HEK293 (cell line): ENCODE results near the gene KLHL30.

ENCODE experiments used
- CTCF ChIA-PET: fragments of 350-600 bp; formaldehyde crosslinking; extraction: SDS; loops from one replicate; lab custom pipeline; 2021; ENCODE audit warnings: antibody characterized with exemption; lab: Yijun Ruan, JAX
- POLR2A ChIA-PET: fragments of 300-600 bp; formaldehyde crosslinking; extraction: SDS; loops from one replicate; lab custom pipeline; 2020; ENCODE audit warnings: antibody characterized with exemption, inconsistent platforms; lab: Yijun Ruan, JAX
- H3K27ac ChIP-seq: fragments of 200-500 bp; sonication (Bioruptor generic); 2 replicates; pipeline ENCODE4 v1.5.1; 2014; ENCODE audit warnings: low read depth, low read length, control low read depth, inconsistent platforms; ENCODE audit errors: extremely low read depth
- H3K36me3 ChIP-seq, 2 experiments: fragments of 200-500 bp in 1 of 2; sonication (Bioruptor generic) in 1 of 2; 1 replicate in 1 of 2; 2 replicates in 1 of 2; pipeline ENCODE4 v1.5.1; 2014 to 2017; ENCODE audit warnings: inconsistent platforms in 2 of 2, low read length in 2 of 2; ENCODE audit not compliant: control insufficient read depth in 2 of 2, insufficient read depth in 1 of 2
- H3K4me1 ChIP-seq: fragments of 200-500 bp; sonication (Bioruptor generic); 2 replicates; pipeline ENCODE4 v1.5.1; 2014; ENCODE audit warnings: mild to moderate bottlenecking, low read length, inconsistent platforms; ENCODE audit not compliant: control insufficient read depth, insufficient read depth
- H3K4me3 ChIP-seq: 2 replicates; pipeline ENCODE4 v1.5.1; 2011; ENCODE audit warnings: low read depth, mild to moderate bottlenecking, control low read depth, low read length, moderate library complexity
- H3K9me3 ChIP-seq: fragments of 200-500 bp; sonication (Bioruptor generic); 2 replicates; pipeline ENCODE4 v1.5.1; 2014; ENCODE audit warnings: low read depth, low read length, inconsistent platforms; ENCODE audit not compliant: control insufficient read depth, insufficient read depth
- FEZF1 ChIP-seq: fragments of 450-650 bp; formaldehyde crosslinking; IDR thresholded peaks from 2 replicates; pipeline ENCODE4 v1.5.1; 2016; ENCODE audit warnings: missing biosample characterization, missing genetic modification characterization
- GLIS1 ChIP-seq: fragments of 450-650 bp; formaldehyde crosslinking; IDR thresholded peaks from 2 replicates; pipeline ENCODE4 v1.5.1; 2016; ENCODE audit warnings: missing biosample characterization, missing genetic modification characterization
- RBAK ChIP-seq: fragments of 450-650 bp; formaldehyde crosslinking; IDR thresholded peaks from 2 replicates; pipeline ENCODE4 v1.5.1; 2016; ENCODE audit warnings: missing biosample characterization, missing genetic modification characterization
- SP7 ChIP-seq: fragments of 450-650 bp; formaldehyde crosslinking; IDR thresholded peaks from 2 replicates; pipeline ENCODE4 v1.5.1; 2016; ENCODE audit warnings: missing biosample characterization, missing genetic modification characterization
- ZBTB11 ChIP-seq: fragments of 450-650 bp; formaldehyde crosslinking; conservative IDR thresholded peaks from 2 replicates; pipeline ENCODE4 v1.5.1; 2016; ENCODE audit warnings: low read depth, missing biosample characterization, missing genetic modification characterization
- ZBTB26 ChIP-seq: fragments of 450-650 bp; formaldehyde crosslinking; optimal IDR thresholded peaks from 2 replicates; pipeline ENCODE3; 2016; ENCODE audit warnings: missing biosample characterization, mild to moderate bottlenecking, missing genetic modification characterization
- ZBTB49 ChIP-seq: fragments of 450-650 bp; formaldehyde crosslinking; IDR thresholded peaks from 2 replicates; pipeline ENCODE4 v1.5.1; 2016; ENCODE audit warnings: missing biosample characterization, missing genetic modification characterization, low read depth
- ZFP69B ChIP-seq: fragments of 450-650 bp; formaldehyde crosslinking; IDR thresholded peaks from 2 replicates; pipeline ENCODE4 v1.5.1; 2016; ENCODE audit warnings: missing biosample characterization, missing genetic modification characterization
- ZNF114 ChIP-seq: fragments of 450-650 bp; formaldehyde crosslinking; IDR thresholded peaks from 2 replicates; pipeline ENCODE4 v1.5.0; 2017; ENCODE audit warnings: missing biosample characterization, missing genetic modification characterization
- ZNF121 ChIP-seq: fragments of 450-650 bp; formaldehyde crosslinking; IDR thresholded peaks from 2 replicates; pipeline ENCODE4 v1.5.1; 2016; ENCODE audit warnings: missing biosample characterization, missing genetic modification characterization
- ZNF133 ChIP-seq: fragments of 450-650 bp; formaldehyde crosslinking; IDR thresholded peaks from 2 replicates; pipeline ENCODE4 v1.5.1; 2016; ENCODE audit warnings: missing biosample characterization, missing genetic modification characterization
- ZNF157 ChIP-seq: fragments of 450-650 bp; formaldehyde crosslinking; IDR thresholded peaks from 2 replicates; pipeline ENCODE4 v1.5.1; 2016; ENCODE audit warnings: missing biosample characterization, missing genetic modification characterization
- ZNF184 ChIP-seq: fragments of 450-650 bp; IDR thresholded peaks from 2 replicates; pipeline ENCODE4 v1.5.1; 2018; ENCODE audit warnings: missing biosample characterization, mild to moderate bottlenecking, missing genetic modification characterization
- ZNF311 ChIP-seq: fragments of 450-650 bp; formaldehyde crosslinking; IDR thresholded peaks from 2 replicates; pipeline ENCODE4 v1.5.1; 2017; ENCODE audit warnings: missing biosample characterization, missing genetic modification characterization, borderline replicate concordance
- ZNF362 ChIP-seq: fragments of 450-650 bp; formaldehyde crosslinking; IDR thresholded peaks from 2 replicates; pipeline ENCODE4 v1.5.1; 2016; ENCODE audit warnings: missing biosample characterization, missing genetic modification characterization
- ZNF37A ChIP-seq: fragments of 450-650 bp; IDR thresholded peaks from 2 replicates; pipeline ENCODE4 v1.5.1; 2018; ENCODE audit warnings: missing biosample characterization, missing genetic modification characterization
- ZNF426 ChIP-seq: fragments of 450-650 bp; formaldehyde crosslinking; IDR thresholded peaks from 2 replicates; pipeline ENCODE4 v1.5.1; 2017; ENCODE audit warnings: missing biosample characterization, missing genetic modification characterization, mild to moderate bottlenecking, inconsistent platforms, moderate library complexity
- ZNF558 ChIP-seq: fragments of 450-650 bp; formaldehyde crosslinking; IDR thresholded peaks from 2 replicates; pipeline ENCODE4 v1.5.1; 2016; ENCODE audit warnings: missing biosample characterization, missing genetic modification characterization
- ZNF629 ChIP-seq: fragments of 450-650 bp; formaldehyde crosslinking; IDR thresholded peaks from 2 replicates; pipeline ENCODE4 v1.5.1; 2017; ENCODE audit warnings: missing biosample characterization, missing genetic modification characterization
- ZNF654 ChIP-seq: fragments of 450-650 bp; formaldehyde crosslinking; IDR thresholded peaks from 2 replicates; pipeline ENCODE4 v1.5.1; 2016; ENCODE audit warnings: low read depth, missing biosample characterization, missing genetic modification characterization
- ZNF701 ChIP-seq: fragments of 450-650 bp; formaldehyde crosslinking; IDR thresholded peaks from 2 replicates; pipeline ENCODE4 v1.5.1; 2016; ENCODE audit warnings: missing biosample characterization, missing genetic modification characterization
- ZNF791 ChIP-seq: fragments of 450-650 bp; formaldehyde crosslinking; IDR thresholded peaks from 2 replicates; pipeline ENCODE4 v1.5.1; 2016; ENCODE audit warnings: missing biosample characterization, missing genetic modification characterization
- ZNF843 ChIP-seq: fragments of 450-650 bp; formaldehyde crosslinking; IDR thresholded peaks from 2 replicates; pipeline ENCODE4 v1.5.1; 2016; ENCODE audit warnings: missing biosample characterization, missing genetic modification characterization
- ZSCAN18 ChIP-seq: fragments of 450-650 bp; formaldehyde crosslinking; IDR thresholded peaks from 2 replicates; pipeline ENCODE4 v1.5.1; 2016; ENCODE audit warnings: missing biosample characterization, missing genetic modification characterization
- ZSCAN23 ChIP-seq: fragments of 450-650 bp; formaldehyde crosslinking; IDR thresholded peaks from 2 replicates; pipeline ENCODE4 v1.5.1; 2016; ENCODE audit warnings: missing biosample characterization, missing genetic modification characterization

Gene KLHL30

GRCh38 chr2:238130111-238130695, 8.3 kb upstream of the KLHL30 start:
- H3K4me1 ChIP-seq, result no peaks in the 10 kb centered on the region
- H3K9me3 ChIP-seq, result no peaks in the 10 kb centered on the region
- H3K4me3 ChIP-seq, result no peak overlapping the region
- ChIA-PET CTCF (no interaction called here), POLR2A (no interaction called here)
- H3K27ac ChIP-seq, result no peak overlapping the region
- no peaks in the 10 kb centered on the region for H3K36me3 ChIP-seq
- TF ChIP-seq FEZF1 (tag by site-specific recombination), result no peak
- TF ChIP-seq ZBTB49 (tag by site-specific recombination), result no peak
- TF ChIP-seq ZNF654 (tag by site-specific recombination), result no peak
- TF ChIP-seq ZNF121 (tag by site-specific recombination), result no peak
- TF ChIP-seq ZNF184 (tag by site-specific recombination), result no peak
- no peak for TF ChIP-seq ZNF157
- no peak for TF ChIP-seq ZSCAN18 (tag by site-specific recombination)

GRCh38 chr2:238130696-238131628, 7.5 kb upstream of the KLHL30 start:
- Histone ChIP-seq H3K4me1 (no peaks in the 10 kb centered on the region), H3K27ac (no peak overlapping the region), H3K4me3 (no peak overlapping the region), H3K9me3 (no peaks in the 10 kb centered on the region), H3K36me3 (no peaks in the 10 kb centered on the region)
- CTCF ChIA-PET, result no interaction called here
- POLR2A ChIA-PET, result no interaction called here
- TF ChIP-seq ZNF629 (tag by site-specific recombination) (no peak), ZNF701 (no peak), SP7 (tag by site-specific recombination) (no peak), ZNF843 (tag by site-specific recombination) (no peak), ZSCAN23 (tag by site-specific recombination) (no peak), ZNF362 (tag by site-specific recombination) (no peak), ZNF426 (tag by site-specific recombination) (no peak), ZNF791 (tag by site-specific recombination) (no peak), ZFP69B (tag by site-specific recombination) (no peak), RBAK (tag by site-specific recombination) (no peak), ZBTB26 (tag by site-specific recombination) (no peak), ZNF114 (tag by site-specific recombination) (no peak), ZNF133 (no peak), ZNF558 (no peak), ZBTB11 (no peak), ZNF37A (tag by site-specific recombination) (no peak), ZNF311 (tag by site-specific recombination) (no peak), GLIS1 (tag by site-specific recombination) (no peak)
